NCI-H82 treated with DMSO at 0.1 percent for 48 hours (cell line): Measurements from ENCODE around the gene CPNE1.
"Not testable (repeated sequence)": the region's sequence is repeated elsewhere in the genome, so short reads cannot be mapped to it uniquely, and the experiment has no call there.

Experiments
- DNase-seq: peaks from one replicate; lab custom pipeline; 2025; ENCODE audit not compliant: unreplicated experiment; lab: John Stamatoyannopoulos, UW

CPNE1 gene

GRCh38 chr20:35698298-35699126, 33.8 kb upstream of the CPNE1 start:
- DNase-seq: no peak

GRCh38 chr20:35697696-35698297, 33.1 kb upstream of the CPNE1 start:
- no peak for DNase-seq

GRCh38 chr20:35695978-35696377, 31.3 kb upstream of the CPNE1 start:
- DNase-seq: no peak

- DNase-seq: no peak
These were observed 30.6 kb upstream of the CPNE1 start for GRCh38 chr20:35695245-35695749.

- no peak for DNase-seq
These were observed 25.6 kb upstream of the CPNE1 start for GRCh38 chr20:35690265-35690664.

GRCh38 chr20:35686872-35687271, 22.2 kb upstream of the CPNE1 start:
- not testable (repeated sequence) for DNase-seq

- not testable (repeated sequence) for DNase-seq
These were observed 20.7 kb upstream of the CPNE1 start for GRCh38 chr20:35685368-35685767.

- DNase-seq: no peak
These were observed 17.3 kb upstream of the CPNE1 start for GRCh38 chr20:35681960-35682359.

GRCh38 chr20:35680452-35681183, 15.9 kb upstream of the CPNE1 start:
- DNase-seq: no peak

GRCh38 chr20:35674921-35675320, 10.2 kb upstream of the CPNE1 start:
- DNase-seq: no peak

GRCh38 chr20:35673884-35674283, 9.2 kb upstream of the CPNE1 start:
- DNase-seq: no peak

GRCh38 chr20:35669681-35670080, 5.0 kb upstream of the CPNE1 start:
- DNase-seq: no peak

- DNase-seq: no peak
These were observed 4.5 kb upstream of the CPNE1 start for GRCh38 chr20:35669221-35669620.

- no peak for DNase-seq
These were observed 1.2 kb upstream of the CPNE1 start for GRCh38 chr20:35665949-35666288.

- DNase-seq: peak; percentile 55
These were observed 909 bp downstream of the CPNE1 start for GRCh38 chr20:35663516-35664465.

- no peak for DNase-seq
These were observed 2.1 kb downstream of the CPNE1 start for GRCh38 chr20:35662551-35662950.

- DNase-seq: no peak
These were observed 2.8 kb downstream of the CPNE1 start for GRCh38 chr20:35661908-35662307.

- no peak for DNase-seq
These were observed 3.6 kb downstream of the CPNE1 start for GRCh38 chr20:35661053-35661452.

GRCh38 chr20:35660122-35660937, 4.4 kb downstream of the CPNE1 start:
- no peak for DNase-seq

- DNase-seq: no peak
These were observed 7.4 kb downstream of the CPNE1 start for GRCh38 chr20:35657271-35657670.
